Measurements from ENCODE around the gene DEFB121.
"Not testable (repeated sequence)": the region's sequence is repeated elsewhere in the genome, so short reads cannot be mapped to it uniquely, and the experiment has no call there.

DEFB121 gene

GRCh38 chr20:31406115-31406514 is at the start of gene DEFB121:
TSS of gene DEFB121 (minus strand) at chr20:31406215. CDS start at chr20:31406152, 63 bp downstream.
- no peak for DNase-seq

- DNase-seq = no peak
Measured at GRCh38 chr20:31454361-31454760, 48.3 kb upstream of the DEFB121 start.

GRCh38 chr20:31452575-31452974 is 46.6 kb upstream of the DEFB121 start:
- no peak for DNase-seq

GRCh38 chr20:31449511-31450414 is 43.7 kb upstream of the DEFB121 start:
- no peak for DNase-seq

- no peak for DNase-seq
Measured at GRCh38 chr20:31446084-31446819, 40.2 kb upstream of the DEFB121 start.

- DNase-seq = no peak
Measured at GRCh38 chr20:31440012-31440659, 34.1 kb upstream of the DEFB121 start, which contains the start of gene DEFB123. TSS of gene DEFB123 (plus strand) at chr20:31440632. CDS start at chr20:31440699, 67 bp downstream.

- DNase-seq = no peak
Measured at GRCh38 chr20:31430568-31431115, 24.6 kb upstream of the DEFB121 start.

- DNase-seq = not testable (repeated sequence)
Measured at GRCh38 chr20:31427576-31427975, 21.6 kb upstream of the DEFB121 start.

- DNase-seq = not testable (repeated sequence)
Measured at GRCh38 chr20:31426891-31427551, 21.0 kb upstream of the DEFB121 start.

GRCh38 chr20:31425797-31426196 is 19.8 kb upstream of the DEFB121 start:
- DNase-seq = no peak

- no peak for DNase-seq
Measured at GRCh38 chr20:31418307-31418706, 12.3 kb upstream of the DEFB121 start.

GRCh38 chr20:31415653-31416052 is 9.6 kb upstream of the DEFB121 start:
- no peak for DNase-seq

GRCh38 chr20:31414381-31414780 is 8.4 kb upstream of the DEFB121 start:
- no peak for DNase-seq

GRCh38 chr20:31410011-31410410 is 4.0 kb upstream of the DEFB121 start:
- no peak for DNase-seq

- DNase-seq = no peak
Measured at GRCh38 chr20:31403886-31404285, 2.1 kb downstream of the DEFB121 start.

- DNase-seq = no peak
Measured at GRCh38 chr20:31394900-31395299, 11.1 kb downstream of the DEFB121 start.

- no peak for DNase-seq
Measured at GRCh38 chr20:31392836-31393235, 13.2 kb downstream of the DEFB121 start.

GRCh38 chr20:31390490-31390889 is 15.5 kb downstream of the DEFB121 start, which contains the start of gene DEFB119:
TSS of gene DEFB119 (minus strand) at chr20:31390590. CDS start at chr20:31390483, 107 bp downstream.
- DNase-seq = no peak

- DNase-seq = no peak
Measured at GRCh38 chr20:31374346-31374745, 31.7 kb downstream of the DEFB121 start.

GRCh38 chr20:31368301-31368700 is 37.7 kb downstream of the DEFB121 start, which contains the start of gene DEFB118:
TSS of gene DEFB118 (plus strand) at chr20:31368601. CDS start at chr20:31368651, 50 bp downstream.
- DNase-seq = no peak

GRCh38 chr20:31364272-31364671 is 41.7 kb downstream of the DEFB121 start:
- DNase-seq = not testable (repeated sequence)

GRCh38 chr20:31363295-31363694 is 42.7 kb downstream of the DEFB121 start:
- DNase-seq = no peak
